SK-N-SH treated with all-trans-retinoic acid at 6 μM for 48 hours (cell line): ENCODE results near the gene SLC22A14.
A peak's percentile ranks its signal among the peaks of the same experiment; 100 is the strongest.

Experiments
- ATAC-seq: fragments of 200-7000 bp; cut with Tn5 transposase; 3 replicates; pipeline ENCODE4 v1.9.1; 2020; ENCODE audit warnings: mild to moderate bottlenecking, moderate library complexity
- ARNTL ChIP-seq: fragments of 450-650 bp; formaldehyde crosslinking; IDR thresholded peaks from 2 replicates; pipeline ENCODE4 v1.5.0; 2020; ENCODE audit warnings: low read depth, mild to moderate bottlenecking, moderate library complexity, borderline replicate concordance
- BACH2 ChIP-seq: fragments of 250-450 bp; sonication (Bioruptor Pico); IDR thresholded peaks from 2 replicates; pipeline ENCODE4 v1.9.0; 2021; ENCODE audit warnings: mild to moderate bottlenecking, borderline replicate concordance
- CREB5 ChIP-seq: fragments of 250-450 bp; sonication (Bioruptor Pico); IDR thresholded peaks from 2 replicates; pipeline ENCODE4 v1.5.1; 2020; ENCODE audit warnings: low read depth, mild to moderate bottlenecking, moderate library complexity
- CSDC2 ChIP-seq: fragments of 250-450 bp; sonication (Bioruptor Pico); IDR thresholded peaks from 2 replicates; pipeline ENCODE4 v1.5.0; 2020; ENCODE audit warnings: mild to moderate bottlenecking, moderate library complexity
- ESRRG ChIP-seq: fragments of 250-450 bp; sonication (Bioruptor Pico); IDR thresholded peaks from 2 replicates; pipeline ENCODE4 v1.6.1; 2021; ENCODE audit warnings: mild to moderate bottlenecking
- GLIS3 ChIP-seq: fragments of 250-450 bp; sonication (Bioruptor Pico); IDR thresholded peaks from 2 replicates; pipeline ENCODE4 v1.5.0; 2020; ENCODE audit warnings: mild to moderate bottlenecking, moderate library complexity
- ISL1 ChIP-seq: fragments of 250-450 bp; sonication (Bioruptor Pico); IDR thresholded peaks from 2 replicates; pipeline ENCODE4 v2.1.2; 2022; ENCODE audit warnings: mild to moderate bottlenecking, moderate library complexity
- OSR1 ChIP-seq: fragments of 250-450 bp; sonication (Bioruptor Pico); IDR thresholded peaks from 2 replicates; pipeline ENCODE4 v1.8.0; 2022; ENCODE audit warnings: moderate library complexity, mild to moderate bottlenecking, inconsistent platforms
- RARB ChIP-seq: fragments of 250-450 bp; sonication (Bioruptor Pico); IDR thresholded peaks from 2 replicates; pipeline ENCODE4 v1.8.0; 2021; ENCODE audit warnings: mild to moderate bottlenecking, moderate library complexity
- SNAI2 ChIP-seq: fragments of 250-450 bp; sonication (Bioruptor Pico); IDR thresholded peaks from 2 replicates; pipeline ENCODE4 v1.5.0; 2020; ENCODE audit warnings: mild to moderate bottlenecking, moderate library complexity
- TCF4 ChIP-seq: fragments of 250-450 bp; sonication (Bioruptor Pico); IDR thresholded peaks from 2 replicates; pipeline ENCODE4 v1.8.0; 2021; ENCODE audit warnings: mild to moderate bottlenecking, moderate library complexity, borderline replicate concordance
- TOX ChIP-seq: fragments of 250-450 bp; sonication (Bioruptor Pico); IDR thresholded peaks from 2 replicates; pipeline ENCODE4 v1.8.0; 2021; ENCODE audit warnings: mild to moderate bottlenecking, moderate library complexity, borderline replicate concordance
- TSHZ2 ChIP-seq: fragments of 250-450 bp; sonication (Bioruptor Pico); IDR thresholded peaks from 2 replicates; pipeline ENCODE4 v1.5.0; 2020; ENCODE audit warnings: mild to moderate bottlenecking, moderate library complexity
- ZC3H10 ChIP-seq: fragments of 250-450 bp; sonication (Bioruptor Pico); IDR thresholded peaks from 2 replicates; pipeline ENCODE4 v1.5.1; 2021; ENCODE audit warnings: mild to moderate bottlenecking, moderate library complexity
- ZFP3 ChIP-seq: fragments of 250-450 bp; sonication (Bioruptor Pico); IDR thresholded peaks from 2 replicates; pipeline ENCODE4 v1.5.0; 2020; ENCODE audit warnings: mild to moderate bottlenecking, moderate library complexity
- ZFP30 ChIP-seq: fragments of 450-650 bp; formaldehyde crosslinking; IDR thresholded peaks from 2 replicates; pipeline ENCODE4 v1.5.0; 2022; ENCODE audit warnings: mild to moderate bottlenecking, moderate library complexity
- ZNF565 ChIP-seq: fragments of 450-650 bp; formaldehyde crosslinking; conservative IDR thresholded peaks from 2 replicates; pipeline ENCODE4 v1.5.0; 2020; ENCODE audit warnings: low read depth, mild to moderate bottlenecking, moderate library complexity
- ZNF70 ChIP-seq: fragments of 450-650 bp; formaldehyde crosslinking; IDR thresholded peaks from 2 replicates; pipeline ENCODE4 v1.5.0; 2020; ENCODE audit warnings: mild to moderate bottlenecking, moderate library complexity
- ZNF8 ChIP-seq: fragments of 450-650 bp; formaldehyde crosslinking; IDR thresholded peaks from 2 replicates; pipeline ENCODE4 v1.5.0; 2020; ENCODE audit warnings: mild to moderate bottlenecking, moderate library complexity

SLC22A14 gene

DNA sequence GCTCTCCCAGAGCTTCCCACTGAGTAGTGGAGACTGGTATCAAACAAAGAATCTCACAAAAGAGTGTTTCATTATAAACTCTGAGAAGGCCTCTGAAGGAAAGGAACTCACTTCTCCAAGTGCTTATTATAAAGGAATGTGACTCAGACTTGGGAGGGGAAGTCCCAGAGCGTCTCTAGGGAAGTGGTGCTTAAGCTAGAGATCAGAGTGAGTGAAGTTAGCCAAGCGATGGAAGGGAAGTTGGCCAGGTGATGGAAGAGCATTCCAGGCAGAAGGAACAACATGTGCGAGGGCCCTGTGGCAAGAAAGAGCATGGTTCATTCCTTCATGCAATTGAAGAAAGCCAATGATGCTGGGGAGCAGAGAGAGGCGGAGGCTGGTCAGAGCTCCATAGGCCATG, 66.8 kb downstream of the SLC22A14 start:
- no peak for ATAC-seq
- TF ChIP-seq ZFP30 (no peak), ZNF8 (CRISPR knock-in tag) (no peak), CREB5 (CRISPR knock-in tag) (no peak), ESRRG (no peak), ZNF70 (CRISPR knock-in tag) (no peak), SNAI2 (CRISPR knock-in tag) (no peak), TSHZ2 (no peak), ARNTL (CRISPR knock-in tag) (no peak), OSR1 (no peak)

GRCh38 chr3:38349684-38350359, 67.7 kb downstream of the SLC22A14 start:
- TF ChIP-seq CSDC2 (CRISPR knock-in tag) (no peak), ZFP3 (CRISPR knock-in tag) (no peak), ZNF70 (CRISPR knock-in tag) (no peak), ZNF565 (CRISPR knock-in tag) (no peak), BACH2 (CRISPR knock-in tag) (no peak), ZNF8 (CRISPR knock-in tag) (no peak), TCF4 (CRISPR knock-in tag) (no peak), ESRRG (no peak), RARB (CRISPR knock-in tag) (no peak), SNAI2 (CRISPR knock-in tag) (no peak), ISL1 (CRISPR knock-in tag) (no peak), OSR1 (no peak), ZC3H10 (CRISPR knock-in tag) (no peak), TSHZ2 (no peak)
- no peak for ATAC-seq

DNA sequence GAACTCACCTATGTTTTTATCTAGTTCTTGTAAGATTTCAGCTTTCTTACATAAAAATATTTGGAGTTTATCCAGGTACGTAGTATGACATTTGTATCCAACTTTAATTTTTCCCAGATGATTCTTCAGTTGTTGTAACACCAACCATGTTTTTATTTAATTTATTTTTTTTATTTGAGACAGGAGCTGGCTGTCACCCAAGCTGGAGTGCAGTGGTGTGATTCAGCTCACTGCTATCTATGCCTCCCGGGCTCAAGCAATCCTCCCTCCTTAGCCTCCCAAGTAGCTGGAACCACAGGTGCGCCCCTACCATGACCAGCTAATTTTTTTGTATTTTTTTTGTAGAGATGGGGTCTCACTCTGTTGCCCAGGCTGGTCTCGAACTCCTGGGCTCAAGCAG, 71.1 kb downstream of the SLC22A14 start:
- TF ChIP-seq ZC3H10 (CRISPR knock-in tag) (no peak), TOX (CRISPR knock-in tag) (no peak), TSHZ2 (no peak), ZFP30 (no peak), GLIS3 (CRISPR knock-in tag) (no peak), CSDC2 (CRISPR knock-in tag) (no peak), RARB (CRISPR knock-in tag) (no peak), ZNF70 (CRISPR knock-in tag) (no peak), ZFP3 (CRISPR knock-in tag) (no peak), ISL1 (CRISPR knock-in tag) (no peak)
- peak; percentile 44; the same call in 2 of the 3 replicates for ATAC-seq
